Neural cell (in vitro differentiated cells): Measurements from ENCODE around the gene TELO2.

Experiments
- POLR2AphosphoS5 ChIP-seq: IDR thresholded peaks from 2 replicates; pipeline ENCODE4 v1.6.1; 2012
- RAD21 ChIP-seq: fragments of 450-650 bp; conservative IDR thresholded peaks from 2 replicates; pipeline ENCODE4 v1.6.1; 2014; ENCODE audit warnings: antibody characterized with exemption, mild to moderate bottlenecking, moderate library complexity
- TF ChIP-seq, protein P1 (sequence below): fragments of 450-650 bp; IDR thresholded peaks from 2 replicates; pipeline ENCODE4 v1.5.1; 2014; ENCODE audit warnings: antibody characterized with exemption, mild to moderate bottlenecking, moderate library complexity; ENCODE audit not compliant: poor library complexity, severe bottlenecking

DNA sequence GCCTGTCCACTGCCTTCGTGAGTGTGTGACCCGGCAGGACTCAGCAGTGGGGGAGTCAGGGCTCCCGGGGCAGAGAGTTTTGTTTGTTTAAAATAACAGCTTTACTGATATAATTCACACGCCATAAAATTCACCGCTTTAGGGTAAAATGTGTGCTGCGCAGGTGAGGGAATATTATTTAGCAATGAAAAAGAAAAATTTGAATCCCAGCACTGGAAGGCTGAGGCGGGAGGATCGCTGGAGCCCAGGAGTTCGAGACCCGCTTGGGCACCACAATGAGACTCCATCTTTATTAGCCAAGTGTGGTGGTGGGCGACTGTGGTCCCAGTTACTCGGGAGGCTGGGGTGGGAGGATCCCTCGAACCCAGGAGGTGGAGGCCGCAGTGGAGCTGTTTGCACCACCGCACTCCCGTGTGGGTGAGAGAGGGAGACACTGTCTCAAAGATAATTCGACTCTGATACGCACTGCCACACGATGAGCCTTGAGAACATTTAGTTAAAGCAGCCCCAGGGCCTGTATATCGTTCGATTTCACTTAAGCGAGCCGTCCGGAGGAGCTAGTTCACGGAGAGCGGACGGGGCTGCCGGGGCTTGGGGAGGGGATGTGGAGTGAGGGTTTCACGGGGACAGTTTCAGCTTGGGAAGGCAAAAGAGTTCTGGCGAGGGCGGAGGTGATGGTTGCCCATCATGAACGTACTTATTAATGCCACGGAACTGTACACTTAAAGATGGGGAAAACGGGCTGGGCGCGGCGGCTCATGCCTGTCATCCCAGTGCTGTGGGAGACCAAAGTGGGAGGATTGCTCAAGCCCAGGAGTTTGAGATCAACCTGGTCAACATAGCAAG is 10.2 kb downstream of the TELO2 start:
- TF ChIP-seq, protein P1, sequence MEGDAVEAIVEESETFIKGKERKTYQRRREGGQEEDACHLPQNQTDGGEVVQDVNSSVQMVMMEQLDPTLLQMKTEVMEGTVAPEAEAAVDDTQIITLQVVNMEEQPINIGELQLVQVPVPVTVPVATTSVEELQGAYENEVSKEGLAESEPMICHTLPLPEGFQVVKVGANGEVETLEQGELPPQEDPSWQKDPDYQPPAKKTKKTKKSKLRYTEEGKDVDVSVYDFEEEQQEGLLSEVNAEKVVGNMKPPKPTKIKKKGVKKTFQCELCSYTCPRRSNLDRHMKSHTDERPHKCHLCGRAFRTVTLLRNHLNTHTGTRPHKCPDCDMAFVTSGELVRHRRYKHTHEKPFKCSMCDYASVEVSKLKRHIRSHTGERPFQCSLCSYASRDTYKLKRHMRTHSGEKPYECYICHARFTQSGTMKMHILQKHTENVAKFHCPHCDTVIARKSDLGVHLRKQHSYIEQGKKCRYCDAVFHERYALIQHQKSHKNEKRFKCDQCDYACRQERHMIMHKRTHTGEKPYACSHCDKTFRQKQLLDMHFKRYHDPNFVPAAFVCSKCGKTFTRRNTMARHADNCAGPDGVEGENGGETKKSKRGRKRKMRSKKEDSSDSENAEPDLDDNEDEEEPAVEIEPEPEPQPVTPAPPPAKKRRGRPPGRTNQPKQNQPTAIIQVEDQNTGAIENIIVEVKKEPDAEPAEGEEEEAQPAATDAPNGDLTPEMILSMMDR, result no peak
- TF ChIP-seq POLR2AphosphoS5 (no peak), RAD21 (no peak)
